ENCODE measurements around the gene TAL1. TPM values are rescaled to one million over a fixed set of nuclear protein-coding genes. Genes with fewer than 3 reads are reported as not detected.

The TAL1 gene
- total and polyA plus RNA-seq, 2 of the 8 experiments (the other 6 are each of a cell fraction or from before 2014, with no cell fraction given) = 0.09 to 0.15 TPM

- TF ChIP-seq SP1 (IDR thresholded peaks at IDR 0.05; ENCODE audit: low read depth, low read length) = no peak
These were observed 49.3 kb downstream of the TAL1 start (continued) for GRCh38 chr1:47182676-47183235.

Measured in H1 (cell line).